Mucosa of gallbladder (tissue), 1 donor: ENCODE results near the gene DPP6. TPM values are rescaled to one million over a fixed set of nuclear protein-coding genes. Genes with fewer than 3 reads are reported as not detected.

Experiments used
- DNase-seq: peaks from one replicate; pipeline ENCODE4 v3.0.0-alpha.2; 2020; ENCODE audit warnings: low spot score
- total RNA-seq: library from RNA; stranded (reverse); gene quantifications from one replicate; pipeline ENCODE4 v1.2.1, GENCODE V29; 2021
- donor health status: DM: no; HTN: no; CAD: no.

Gene DPP6
- total RNA-seq, 1 donor from 2014 or later: 0.35 TPM

DNA sequence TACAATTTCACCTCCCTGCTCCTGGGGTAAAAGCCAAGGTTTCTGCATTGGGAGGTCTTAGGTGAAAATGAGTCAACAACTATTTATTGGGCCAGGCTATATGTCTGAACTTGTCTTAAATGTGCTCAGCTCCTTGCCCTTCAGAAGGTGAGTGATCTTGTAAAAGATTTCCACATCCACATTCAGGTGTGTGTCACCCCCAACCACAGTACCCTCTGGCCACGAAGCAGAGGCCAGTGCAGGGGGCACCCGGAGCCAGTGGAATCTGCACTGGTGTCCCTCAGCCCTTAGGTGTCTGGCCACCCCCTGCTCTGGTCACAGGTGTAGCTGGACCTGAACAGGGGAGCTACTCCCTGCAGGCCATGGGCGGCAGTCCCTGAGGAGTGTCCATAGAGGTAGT, 752.3 kb downstream of the DPP6 start:
- DNase-seq: no peak

- DNase-seq: no peak
Observed at GRCh38 chr7:154812027-154812426, 759.8 kb downstream of the DPP6 start.

DNA sequence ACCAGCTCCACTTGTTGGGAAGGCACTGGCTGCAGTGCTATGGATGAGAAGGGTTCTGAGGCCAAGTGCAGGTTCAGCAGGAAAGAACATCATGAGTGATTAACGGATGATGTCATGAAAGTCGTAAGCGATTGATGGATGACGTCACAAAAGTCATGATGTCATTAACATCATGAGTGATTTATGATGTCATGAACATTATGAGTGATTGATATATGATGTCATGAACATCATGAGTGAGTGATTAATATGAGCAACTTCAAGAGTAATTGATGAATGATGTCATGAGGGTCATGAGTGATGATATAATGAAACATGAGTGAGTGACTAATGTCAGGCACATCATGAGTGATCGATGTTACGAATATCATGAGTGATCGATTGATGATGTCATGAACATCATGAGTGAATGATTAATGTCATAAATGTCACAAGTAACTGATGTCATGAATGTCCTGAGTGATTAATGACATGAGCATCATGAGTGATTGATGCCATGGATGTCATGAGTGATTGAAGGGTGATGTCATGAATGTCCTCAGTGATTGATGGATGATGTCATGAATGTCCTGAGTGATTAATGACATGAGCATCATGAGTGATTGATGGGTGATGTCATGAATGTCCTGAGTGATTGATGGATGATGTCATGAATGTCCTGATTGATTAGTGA, 765.2 kb downstream of the DPP6 start:
- DNase-seq: no peak

DNA sequence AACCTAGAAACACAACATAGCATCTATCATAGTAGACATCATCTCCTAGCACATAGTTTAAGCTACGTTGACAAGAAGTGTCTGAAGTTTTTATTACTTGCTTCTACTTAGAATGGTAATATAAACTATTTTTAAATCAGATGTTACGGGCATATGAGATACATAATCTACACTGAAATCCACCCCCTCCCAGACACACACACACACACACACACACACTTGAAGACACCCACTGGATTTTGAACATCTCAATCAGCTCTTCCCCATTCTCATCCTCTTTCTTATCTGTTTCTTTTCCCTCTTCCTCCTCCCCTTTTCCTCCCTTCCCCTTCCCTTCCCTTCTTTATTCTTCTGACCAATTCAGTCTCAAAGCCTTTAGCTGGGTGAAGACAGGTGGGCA, 774.8 kb downstream of the DPP6 start:
- no peak for DNase-seq

- peak; percentile 45 for DNase-seq
Observed at GRCh38 chr7:154832557-154833138, 780.5 kb downstream of the DPP6 start.

- DNase-seq: no peak
Observed at GRCh38 chr7:154836021-154836448, 783.8 kb downstream of the DPP6 start.

DNA sequence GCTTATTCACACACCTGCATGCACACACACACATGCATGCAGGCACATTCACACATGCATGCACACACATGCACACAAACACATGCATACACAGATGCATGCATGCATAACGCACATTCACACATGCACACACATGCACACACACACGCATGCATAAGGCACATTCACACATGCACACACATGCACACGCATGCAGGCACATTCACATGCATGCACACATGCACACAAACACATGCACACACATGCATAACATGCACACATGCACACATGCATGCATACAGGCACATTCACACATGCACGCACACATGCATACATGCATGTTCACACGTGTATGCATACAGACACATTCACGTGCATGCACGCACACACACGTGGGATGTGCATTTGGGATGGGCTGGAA, 784.9 kb downstream of the DPP6 start:
- DNase-seq: no peak

DNA sequence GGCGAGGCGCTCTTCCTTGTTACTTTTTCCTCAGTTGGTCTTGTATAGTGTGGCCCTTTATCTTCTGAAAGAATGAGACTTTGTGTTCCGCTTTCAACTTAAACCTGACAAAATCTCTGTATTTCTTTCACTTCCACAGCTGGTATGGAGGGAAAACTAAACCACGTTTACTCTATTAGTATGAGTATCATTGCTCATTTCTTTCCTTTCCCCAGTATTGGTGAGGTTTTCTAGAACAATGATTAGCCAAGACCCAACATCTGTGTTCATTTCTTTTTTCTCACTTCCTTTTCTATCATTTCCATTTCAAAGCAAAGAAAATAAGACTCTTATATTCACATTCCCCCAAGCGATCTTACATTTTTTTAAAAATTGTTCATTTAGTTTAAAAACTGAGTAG, 785.4 kb downstream of the DPP6 start:
- no peak for DNase-seq

DNA sequence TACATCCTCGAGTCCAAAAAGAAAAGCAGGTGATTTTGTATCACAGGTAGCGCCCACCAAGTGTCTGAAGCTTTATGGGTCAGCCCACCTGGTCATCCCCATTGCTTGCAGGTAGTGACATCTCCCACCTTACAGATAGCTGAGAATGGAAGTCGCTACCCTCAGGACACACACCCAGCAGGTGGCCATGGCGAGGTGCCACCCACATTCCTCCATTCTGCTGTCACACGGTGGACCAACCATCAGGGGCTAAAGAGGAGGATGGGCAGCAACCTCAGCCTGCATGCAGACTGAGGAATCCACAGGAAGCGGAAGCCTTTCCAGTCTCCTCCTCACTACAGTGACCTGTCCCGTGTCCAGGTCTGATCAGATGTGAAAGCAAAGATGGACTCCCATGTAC, 787.9 kb downstream of the DPP6 start:
- no peak for DNase-seq

GRCh38 chr7:154841731-154842331, 789.6 kb downstream of the DPP6 start:
- no peak for DNase-seq

DNA sequence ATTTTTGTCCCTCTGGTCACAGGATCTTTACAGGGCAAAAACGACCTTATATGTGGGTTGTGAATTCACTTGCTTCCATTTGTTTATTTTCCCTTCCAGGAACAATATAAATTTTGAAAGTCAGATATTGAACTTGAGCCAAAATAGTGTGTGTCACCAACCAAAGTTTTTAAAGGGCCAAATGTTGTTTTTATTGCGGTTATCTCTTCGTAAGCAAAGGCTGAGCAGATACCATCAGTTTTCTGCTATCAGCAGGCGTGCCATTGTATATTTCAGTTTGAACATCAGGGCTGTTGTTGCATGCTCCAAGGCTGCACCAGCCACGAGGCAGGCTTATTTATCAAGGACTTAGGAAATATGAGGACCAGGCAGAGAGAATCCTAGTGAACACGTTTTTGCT, 790.4 kb downstream of the DPP6 start:
- no peak for DNase-seq

GRCh38 chr7:154843670-154844237, 791.6 kb downstream of the DPP6 start:
- DNase-seq: no peak

GRCh38 chr7:154844499-154844898, 792.3 kb downstream of the DPP6 start:
- DNase-seq: no peak

- DNase-seq: peak; percentile 28
Observed at GRCh38 chr7:154844955-154845354, 792.8 kb downstream of the DPP6 start.

- no peak for DNase-seq
Observed at GRCh38 chr7:154848464-154848863, 796.3 kb downstream of the DPP6 start.

DNA sequence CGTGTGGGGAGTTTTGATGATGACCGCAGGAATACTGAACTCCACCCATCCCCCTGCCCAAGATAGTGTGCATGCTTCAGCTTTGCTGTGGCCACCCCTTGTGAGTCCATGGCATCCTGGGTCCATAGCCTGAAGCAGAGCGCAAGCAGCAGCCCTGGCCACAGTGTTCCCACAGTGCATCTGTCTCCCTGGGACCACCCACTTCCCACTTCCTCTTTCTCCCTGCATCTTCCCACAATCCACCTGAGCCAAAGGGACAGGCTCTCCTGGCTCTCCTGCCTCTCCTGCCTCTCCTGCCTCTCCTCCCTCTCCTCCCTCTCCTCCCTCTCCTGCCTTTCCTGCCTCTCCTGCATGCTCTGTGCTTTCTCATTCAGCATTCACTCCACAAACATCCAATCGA, 800.0 kb downstream of the DPP6 start:
- DNase-seq: no peak

DNA sequence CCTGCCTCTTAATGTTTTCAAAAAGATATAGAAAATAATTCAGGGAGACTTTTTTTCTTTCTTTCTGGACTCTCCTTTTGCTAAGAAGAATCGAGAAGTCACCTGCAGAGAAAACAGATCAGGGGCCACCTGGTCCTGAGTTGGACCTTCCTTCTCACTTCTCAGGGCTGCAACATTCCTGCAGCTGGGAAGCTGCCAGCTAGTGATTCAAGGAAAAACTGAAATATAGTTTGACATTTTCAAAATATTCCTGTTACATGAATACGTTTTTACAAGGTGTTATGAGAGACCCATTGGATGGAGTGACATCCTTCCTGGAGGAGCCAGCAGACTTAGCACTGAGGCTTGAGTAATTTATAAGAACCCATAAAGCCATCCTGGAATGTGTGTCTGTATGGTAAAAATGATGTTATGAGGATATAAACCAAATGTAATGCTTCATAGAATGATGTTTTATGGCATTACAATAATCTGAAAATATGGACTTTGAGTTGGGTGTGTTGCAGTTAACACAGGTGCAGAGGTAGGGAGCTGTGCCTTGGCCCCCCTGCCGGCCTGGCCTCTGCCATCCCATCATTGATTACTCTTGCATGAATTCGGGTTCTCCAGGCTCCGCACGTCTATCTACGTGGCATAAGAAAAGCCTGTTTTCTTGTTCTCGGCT, 801.0 kb downstream of the DPP6 start:
- peak; percentile 65 for DNase-seq

DNA sequence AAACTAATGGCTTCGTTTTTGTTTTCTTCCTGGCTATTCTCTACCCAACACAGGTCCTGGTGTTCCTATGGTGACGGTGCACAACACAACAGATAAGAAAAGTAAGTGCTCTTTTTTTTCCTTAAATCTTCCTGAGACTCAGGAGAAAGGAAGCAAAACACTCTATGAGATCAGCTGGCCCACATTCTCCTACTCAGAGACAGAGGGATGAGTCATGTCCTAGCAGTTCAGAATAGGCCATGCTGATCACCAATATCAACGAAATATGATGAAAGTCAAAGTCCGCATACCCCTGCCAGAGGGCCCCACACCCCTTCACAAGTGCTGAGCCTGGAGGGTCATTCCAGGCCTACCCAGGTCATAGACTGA, 801.5 kb downstream of the DPP6 start:
- DNase-seq: peak; percentile 28

- no peak for DNase-seq
Observed at GRCh38 chr7:154854836-154855235, 802.6 kb downstream of the DPP6 start.

DNA sequence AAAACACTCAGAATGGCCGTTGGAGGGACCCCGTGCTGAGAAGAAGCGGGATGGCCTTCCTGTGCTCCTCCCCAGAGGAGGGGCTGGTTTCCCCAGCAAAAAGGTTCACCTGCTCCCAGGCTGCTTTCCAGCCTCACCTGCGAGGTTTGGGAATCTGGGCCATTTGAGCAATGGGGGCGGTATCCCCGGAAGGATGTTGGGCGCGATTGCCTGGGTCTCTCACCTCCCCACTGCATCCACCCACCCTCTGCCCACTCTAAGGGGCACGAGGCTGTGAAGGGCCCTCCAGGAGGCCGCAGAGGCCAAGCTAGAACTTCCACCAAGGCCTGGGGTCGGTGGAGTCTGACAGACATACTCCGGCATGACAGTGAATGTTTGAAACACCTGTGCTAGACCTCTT, 803.2 kb downstream of the DPP6 start:
- DNase-seq: no peak

DNA sequence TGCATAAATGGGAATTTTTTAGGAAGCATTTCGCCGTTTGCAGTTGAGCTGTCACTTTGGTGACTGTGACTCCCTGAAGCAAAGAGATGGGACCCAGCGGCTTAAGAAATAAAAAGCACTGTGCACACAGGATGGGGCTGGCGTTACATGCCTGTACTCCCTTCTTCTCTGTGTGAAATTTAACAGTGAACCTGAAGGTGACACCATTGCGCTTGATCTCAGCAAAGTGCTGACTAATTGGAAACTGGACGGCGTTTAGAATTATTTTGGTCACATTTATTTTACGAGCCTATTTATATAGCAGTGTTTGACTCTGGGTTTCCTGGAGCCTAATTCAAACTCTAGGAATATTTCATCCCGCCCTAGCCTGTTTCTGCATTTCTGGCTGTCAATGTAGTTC, 804.5 kb downstream of the DPP6 start:
- DNase-seq: no peak

- DNase-seq: no peak
Observed at GRCh38 chr7:154857240-154857639, 805.0 kb downstream of the DPP6 start.
